ENCODE results near the gene BCS1L. TPM values are rescaled to one million over a fixed set of nuclear protein-coding genes. Genes with fewer than 3 reads are reported as not detected.
A peak's percentile ranks its signal among the peaks of the same experiment; 100 is the strongest.

The BCS1L gene, protein sequence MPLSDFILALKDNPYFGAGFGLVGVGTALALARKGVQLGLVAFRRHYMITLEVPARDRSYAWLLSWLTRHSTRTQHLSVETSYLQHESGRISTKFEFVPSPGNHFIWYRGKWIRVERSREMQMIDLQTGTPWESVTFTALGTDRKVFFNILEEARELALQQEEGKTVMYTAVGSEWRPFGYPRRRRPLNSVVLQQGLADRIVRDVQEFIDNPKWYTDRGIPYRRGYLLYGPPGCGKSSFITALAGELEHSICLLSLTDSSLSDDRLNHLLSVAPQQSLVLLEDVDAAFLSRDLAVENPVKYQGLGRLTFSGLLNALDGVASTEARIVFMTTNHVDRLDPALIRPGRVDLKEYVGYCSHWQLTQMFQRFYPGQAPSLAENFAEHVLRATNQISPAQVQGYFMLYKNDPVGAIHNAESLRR
- total RNA-seq = 10 to 100 TPM; 55.3 to 86.5 TPM

GRCh38 chr2:218659258-218659987 lies at the start of gene BCS1L, which contains the start of gene ZNF142:
Gene BCS1L, plus strand, starts transcription at chr2:218659683. Its CDS starts 1,305 bp downstream, at chr2:218660988.
Gene ZNF142, minus strand, starts transcription at chr2:218659623. Its CDS starts 3,194 bp downstream, at chr2:218656429.
- Mint-ChIP-seq H3K36me3 (ENCODE audit: insufficient read depth in 2 of 2) (peaks cover 9 to 20% of the 10 kb centered on the region in 2 donors), H3K9me3 (no peaks in the 10 kb centered on the region), H3K4me1 (ENCODE audit: low read depth) (peaks cover 44% of the 10 kb centered on the region), H3K4me3 (peak within 1 kb of the TSS; percentile 92 to 95), H3K27ac (peak within 1 kb of the TSS; percentile 69), H3K27me3 (ENCODE audit: low read depth) (no peaks in the 10 kb centered on the region)
- ATAC-seq (replicated peaks in 1 of 2) (peak; percentile 97 to 98), DNase-seq (peak; percentile 95 to 97)

- no peak overlapping the region for H3K4me3 Mint-ChIP-seq
- no peaks in the 10 kb centered on the region for H3K4me1 Mint-ChIP-seq (ENCODE audit: low read depth)
- no peaks in the 10 kb centered on the region for H3K9me3 Mint-ChIP-seq
- H3K27me3 Mint-ChIP-seq (ENCODE audit: low read depth) = no peaks in the 10 kb centered on the region
- no peak overlapping the region for H3K27ac Mint-ChIP-seq
- ATAC-seq (replicated peaks in 1 of 2) (no peak), DNase-seq (no peak)
- H3K36me3 Mint-ChIP-seq (ENCODE audit: insufficient read depth in 2 of 2) = no peaks in the 10 kb centered on the region
These were observed 43.6 kb upstream of the BCS1L start for GRCh38 chr2:218615868-218616315.

GRCh38 chr2:218618102-218618860 lies 41.2 kb upstream of the BCS1L start:
- H3K4me1 Mint-ChIP-seq (ENCODE audit: low read depth) = no peaks in the 10 kb centered on the region
- no peaks in the 10 kb centered on the region for H3K36me3 Mint-ChIP-seq (ENCODE audit: insufficient read depth in 2 of 2)
- no peaks in the 10 kb centered on the region for H3K9me3 Mint-ChIP-seq
- no peak overlapping the region for H3K27ac Mint-ChIP-seq
- DNase-seq (peak in 1 of 2 donors; percentile 2), ATAC-seq (replicated peaks in 1 of 2) (no peak)
- H3K27me3 Mint-ChIP-seq (ENCODE audit: low read depth) = no peaks in the 10 kb centered on the region
- no peak overlapping the region for H3K4me3 Mint-ChIP-seq

GRCh38 chr2:218621007-218621406 lies 38.5 kb upstream of the BCS1L start:
- H3K27ac Mint-ChIP-seq = no peak overlapping the region
- H3K9me3 Mint-ChIP-seq = no peaks in the 10 kb centered on the region
- DNase-seq = no peak
- H3K4me1 Mint-ChIP-seq (ENCODE audit: low read depth) = no peaks in the 10 kb centered on the region
- H3K27me3 Mint-ChIP-seq (ENCODE audit: low read depth) = no peaks in the 10 kb centered on the region
- H3K36me3 Mint-ChIP-seq (ENCODE audit: insufficient read depth in 2 of 2) = no peaks in the 10 kb centered on the region
- no peak for ATAC-seq (replicated peaks in 1 of 2)
- H3K4me3 Mint-ChIP-seq = no peak overlapping the region

- H3K4me1 Mint-ChIP-seq (ENCODE audit: low read depth) = peaks cover under 1% of the 10 kb centered on the region
- no peak overlapping the region for H3K4me3 Mint-ChIP-seq
- H3K27ac Mint-ChIP-seq = no peak overlapping the region
- no peaks in the 10 kb centered on the region for H3K27me3 Mint-ChIP-seq (ENCODE audit: low read depth)
- DNase-seq (no peak), ATAC-seq (replicated peaks in 1 of 2) (no peak)
- no peaks in the 10 kb centered on the region for H3K36me3 Mint-ChIP-seq (ENCODE audit: insufficient read depth in 2 of 2)
- H3K9me3 Mint-ChIP-seq = no peaks in the 10 kb centered on the region
These were observed 36.7 kb upstream of the BCS1L start for GRCh38 chr2:218622606-218623365.

DNA sequence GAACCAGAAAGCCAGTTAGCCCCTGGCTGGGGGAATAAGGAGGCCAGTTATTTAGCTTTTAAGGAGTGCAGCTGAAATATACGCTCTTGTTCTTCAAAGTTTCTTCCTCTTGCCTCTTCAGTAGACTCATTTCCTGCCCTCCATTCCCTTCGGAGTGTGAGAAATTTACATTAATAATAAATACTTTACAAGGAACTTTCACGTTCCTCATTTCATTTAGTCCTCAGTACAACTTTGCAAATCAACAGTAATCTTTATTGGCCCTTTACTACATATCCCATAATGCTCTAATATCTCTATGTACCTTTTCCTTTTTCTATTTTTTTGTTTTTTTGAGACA lies 36.1 kb upstream of the BCS1L start:
- ATAC-seq (replicated peaks in 1 of 2) (no peak), DNase-seq (no peak)
- H3K27me3 Mint-ChIP-seq (ENCODE audit: low read depth) = no peaks in the 10 kb centered on the region
- no peaks in the 10 kb centered on the region for H3K9me3 Mint-ChIP-seq
- H3K4me3 Mint-ChIP-seq = no peak overlapping the region
- H3K27ac Mint-ChIP-seq = no peak overlapping the region
- H3K36me3 Mint-ChIP-seq (ENCODE audit: insufficient read depth in 2 of 2) = no peaks in the 10 kb centered on the region
- H3K4me1 Mint-ChIP-seq (ENCODE audit: low read depth) = peaks cover 5% of the 10 kb centered on the region

DNA sequence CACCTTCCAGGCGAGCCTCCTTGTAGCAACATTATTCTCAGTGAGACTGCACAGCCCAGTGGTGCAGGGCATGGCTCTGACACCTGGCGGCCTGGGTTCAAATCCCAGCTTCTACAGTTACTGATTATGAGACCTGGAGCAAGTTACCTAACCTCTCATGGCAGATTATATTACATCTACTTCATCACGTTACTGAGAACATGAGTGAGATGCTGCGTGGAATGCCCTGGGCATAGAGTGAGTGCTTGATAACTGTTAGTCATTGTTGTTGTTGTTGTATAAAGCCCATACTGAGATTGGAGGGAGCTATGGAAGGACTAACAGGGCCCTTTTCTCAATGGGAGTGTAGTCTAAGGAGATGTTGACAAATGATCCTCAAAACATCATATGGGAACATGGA lies 33.1 kb upstream of the BCS1L start:
- ATAC-seq (replicated peaks in 1 of 2) (no peak), DNase-seq (no peak)
- Mint-ChIP-seq H3K27ac (no peak overlapping the region), H3K27me3 (ENCODE audit: low read depth) (no peaks in the 10 kb centered on the region), H3K4me1 (ENCODE audit: low read depth) (peaks cover 5% of the 10 kb centered on the region), H3K4me3 (no peak overlapping the region), H3K9me3 (no peaks in the 10 kb centered on the region), H3K36me3 (ENCODE audit: insufficient read depth in 2 of 2) (no peaks in the 10 kb centered on the region)

DNA sequence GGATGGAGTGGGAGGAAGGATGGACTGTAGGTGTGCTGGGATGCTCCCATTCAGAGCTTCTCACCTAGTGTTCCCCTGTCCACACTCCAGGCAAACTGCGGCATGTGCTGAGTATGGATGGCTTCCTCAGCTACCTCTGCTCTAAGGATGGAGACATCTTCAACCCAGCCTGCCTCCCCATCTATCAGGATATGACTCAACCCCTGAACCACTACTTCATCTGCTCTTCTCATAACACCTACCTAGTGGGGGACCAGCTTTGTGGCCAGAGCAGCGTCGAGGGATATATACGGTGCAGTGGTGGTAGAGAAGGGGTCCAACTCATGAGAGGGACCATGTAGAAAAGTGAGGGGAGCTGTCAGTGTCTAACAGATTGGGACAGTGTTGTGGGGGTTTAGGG lies 31.5 kb upstream of the BCS1L start:
- Mint-ChIP-seq H3K36me3 (ENCODE audit: insufficient read depth in 2 of 2) (no peaks in the 10 kb centered on the region), H3K4me3 (no peak overlapping the region), H3K27ac (no peak overlapping the region), H3K27me3 (ENCODE audit: low read depth) (no peaks in the 10 kb centered on the region), H3K4me1 (ENCODE audit: low read depth) (peaks cover 5% of the 10 kb centered on the region), H3K9me3 (no peaks in the 10 kb centered on the region)
- DNase-seq (no peak), ATAC-seq (replicated peaks in 1 of 2) (peak; percentile 43 to 53)

GRCh38 chr2:218631837-218632236 lies 27.6 kb upstream of the BCS1L start:
- no peak overlapping the region for H3K27ac Mint-ChIP-seq
- H3K4me1 Mint-ChIP-seq (ENCODE audit: low read depth) = peaks cover 5% of the 10 kb centered on the region
- no peaks in the 10 kb centered on the region for H3K27me3 Mint-ChIP-seq (ENCODE audit: low read depth)
- ATAC-seq (replicated peaks in 1 of 2) (no peak), DNase-seq (no peak)
- no peaks in the 10 kb centered on the region for H3K9me3 Mint-ChIP-seq
- H3K36me3 Mint-ChIP-seq (ENCODE audit: insufficient read depth in 2 of 2) = peaks cover 0 to 5% of the 10 kb centered on the region in 2 donors
- no peak overlapping the region for H3K4me3 Mint-ChIP-seq

DNA sequence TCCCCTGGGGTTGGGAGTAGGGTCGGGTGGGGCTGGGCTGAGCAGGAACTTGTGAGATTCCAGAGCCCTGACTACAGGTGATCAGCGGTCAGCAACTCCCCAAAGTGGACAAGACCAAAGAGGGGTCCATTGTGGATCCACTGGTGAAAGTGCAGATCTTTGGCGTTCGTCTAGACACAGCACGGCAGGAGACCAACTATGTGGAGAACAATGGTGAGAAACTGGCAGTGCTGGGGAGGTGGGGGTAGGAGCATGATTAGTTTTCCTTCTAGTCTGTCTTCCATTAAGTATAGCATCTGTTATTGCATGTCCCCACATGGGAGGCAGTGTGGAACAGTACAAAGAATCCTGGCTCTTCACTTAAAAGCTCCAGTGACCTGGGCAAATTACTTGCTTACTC lies 23.8 kb upstream of the BCS1L start:
- no peak overlapping the region for H3K27ac Mint-ChIP-seq
- H3K27me3 Mint-ChIP-seq (ENCODE audit: low read depth) = no peaks in the 10 kb centered on the region
- no peaks in the 10 kb centered on the region for H3K4me1 Mint-ChIP-seq (ENCODE audit: low read depth)
- no peak for ATAC-seq (replicated peaks in 1 of 2)
- H3K4me3 Mint-ChIP-seq = no peak overlapping the region
- no peaks in the 10 kb centered on the region for H3K9me3 Mint-ChIP-seq
- DNase-seq = no peak
- peaks cover 4 to 16% of the 10 kb centered on the region in 2 donors for H3K36me3 Mint-ChIP-seq (ENCODE audit: insufficient read depth in 2 of 2)

- H3K27ac Mint-ChIP-seq = no peak overlapping the region
- H3K4me1 Mint-ChIP-seq (ENCODE audit: low read depth) = no peaks in the 10 kb centered on the region
- ATAC-seq (replicated peaks in 1 of 2) (no peak), DNase-seq (no peak)
- H3K36me3 Mint-ChIP-seq (ENCODE audit: insufficient read depth in 2 of 2) = peaks cover 4 to 16% of the 10 kb centered on the region in 2 donors
- no peak overlapping the region for H3K4me3 Mint-ChIP-seq
- H3K9me3 Mint-ChIP-seq = no peaks in the 10 kb centered on the region
- H3K27me3 Mint-ChIP-seq (ENCODE audit: low read depth) = no peaks in the 10 kb centered on the region
These were observed 21.1 kb upstream of the BCS1L start for GRCh38 chr2:218638372-218638771.

GRCh38 chr2:218642121-218642656 lies 17.3 kb upstream of the BCS1L start:
- Mint-ChIP-seq H3K4me1 (ENCODE audit: low read depth) (peaks cover 5% of the 10 kb centered on the region), H3K4me3 (no peak overlapping the region), H3K36me3 (ENCODE audit: insufficient read depth in 2 of 2) (peaks cover 6 to 23% of the 10 kb centered on the region in 2 donors), H3K27ac (no peak overlapping the region), H3K27me3 (ENCODE audit: low read depth) (no peaks in the 10 kb centered on the region), H3K9me3 (no peaks in the 10 kb centered on the region)
- ATAC-seq (replicated peaks in 1 of 2) = no peak
- DNase-seq = no peak

Measured in activated T-cell treated with anti-CD3 and anti-CD28 coated beads, Interleukin-2, amount 50 U/mL, for 72 hours (primary cell).